DND-41 (cell line): ENCODE data around the gene ZNF296.

Source experiments
- ATAC-seq: fragments of 200-7000 bp; cut with Tn5 transposase; 3 replicates; pipeline ENCODE4 v1.9.1; 2021; ENCODE audit warnings: low read depth; ENCODE audit not compliant: insufficient read depth
- DNase-seq: peaks from one replicate; pipeline ENCODE4 v3.0.0-alpha.2; 2020
- H2AFZ ChIP-seq: 2 replicates; pipeline ENCODE4 v1.6.0; 2012; ENCODE audit warnings: low read depth, low read length
- H3K27ac ChIP-seq: 2 replicates; pipeline ENCODE4 v1.5.1; 2012; ENCODE audit warnings: low read length, inconsistent platforms
- H3K27me3 ChIP-seq: fragments of 200-600 bp; sonication (generic); 2 replicates; pipeline ENCODE4 v1.6.0; 2012; ENCODE audit warnings: low read length, mild to moderate bottlenecking, inconsistent platforms; ENCODE audit not compliant: insufficient read depth, poor library complexity
- H3K36me3 ChIP-seq: 2 replicates; pipeline ENCODE4 v1.5.1; 2012; ENCODE audit warnings: low read length, inconsistent platforms; ENCODE audit not compliant: insufficient read depth
- H3K4me1 ChIP-seq: 2 replicates; pipeline ENCODE4 v1.5.1; 2012; ENCODE audit warnings: mild to moderate bottlenecking, low read length; ENCODE audit not compliant: insufficient read depth
- H3K4me2 ChIP-seq: 2 replicates; pipeline ENCODE4 v1.6.0; 2012; ENCODE audit warnings: mild to moderate bottlenecking, moderate library complexity, low read length, inconsistent platforms; ENCODE audit not compliant: insufficient read depth
- H3K4me3 ChIP-seq, 2 experiments: fragments of 200-600 bp in 1 of 2; shearing (Covaris generic) in 1 of 2; 2 replicates each; pipeline ENCODE4 v1.5.1; 2012 to 2016; ENCODE audit warnings: inconsistent platforms in 2 of 2, low read length in 2 of 2, mild to moderate bottlenecking in 2 of 2, low read depth in 1 of 2, moderate library complexity in 1 of 2
- H3K79me2 ChIP-seq: 2 replicates; pipeline ENCODE4 v1.6.0; 2012; ENCODE audit warnings: low read length, inconsistent platforms; ENCODE audit not compliant: insufficient read depth
- H3K9ac ChIP-seq: 2 replicates; pipeline ENCODE4 v1.6.0; 2012; ENCODE audit warnings: low read depth, mild to moderate bottlenecking, inconsistent platforms, low read length, moderate library complexity
- H3K9me3 ChIP-seq: 2 replicates; pipeline ENCODE4 v1.5.1; 2012; ENCODE audit warnings: low read length, moderate library complexity, mild to moderate bottlenecking, inconsistent platforms; ENCODE audit not compliant: insufficient read depth, severe bottlenecking
- H4K20me1 ChIP-seq: 2 replicates; pipeline ENCODE4 v1.6.0; 2012; ENCODE audit warnings: low read length; ENCODE audit not compliant: insufficient read depth
- CTCF ChIP-seq: IDR thresholded peaks from 2 replicates; pipeline ENCODE4 v1.5.1; 2012; ENCODE audit warnings: borderline replicate concordance, low read length, moderate library complexity, mild to moderate bottlenecking; ENCODE audit not compliant: poor library complexity, severe bottlenecking; ENCODE audit errors: extremely low read depth
- EZH2 ChIP-seq: IDR thresholded peaks from 3 replicates; pipeline ENCODE4 v1.6.1; 2012; ENCODE audit warnings: borderline replicate concordance, low read depth, mild to moderate bottlenecking, moderate library complexity, low read length, inconsistent platforms; ENCODE audit not compliant: severe bottlenecking

ZNF296 gene

GRCh38 chr19:45021971-45022370 lies 54.3 kb downstream of the ZNF296 start:
- Histone ChIP-seq H3K27ac (no peak overlapping the region), H3K36me3 (no peaks in the 10 kb centered on the region), H2AFZ (no peak overlapping the region), H4K20me1 (no peaks in the 10 kb centered on the region), H3K4me3 (no peak overlapping the region), H3K79me2 (no peaks in the 10 kb centered on the region), H3K9ac (no peak overlapping the region), H3K4me2 (no peak overlapping the region), H3K27me3 (no peaks in the 10 kb centered on the region), H3K4me1 (no peaks in the 10 kb centered on the region), H3K9me3 (no peaks in the 10 kb centered on the region)
- DNase-seq (no peak), ATAC-seq (no peak)
- TF ChIP-seq EZH2 (no peak), CTCF (no peak)
